B cell (primary cell): ENCODE results near the gene PSMD11. TPM values are rescaled to one million over a fixed set of nuclear protein-coding genes. Genes with fewer than 3 reads are reported as not detected.
A peak's percentile ranks its signal among the peaks of the same experiment; 100 is the strongest.

Experiments
- ATAC-seq: fragments of 200-7000 bp; cut with Tn5 transposase; one replicate; pipeline ENCODE4 v1.10.0; 2021; ENCODE audit warnings: low read depth, mild to moderate bottlenecking, moderate number of reproducible peaks, moderate library complexity
- CTCF ChIA-PET: fragments of 350-600 bp; sonication (Branson Sonifier 250); formaldehyde crosslinking; loops from one replicate; lab custom pipeline; 2021; ENCODE audit warnings: antibody characterized with exemption, inconsistent platforms; lab: Charles Lee
- POLR2A ChIA-PET: fragments of 350-600 bp; sonication (Branson Sonifier 250); formaldehyde crosslinking; loops from one replicate; lab custom pipeline; 2021; ENCODE audit warnings: antibody characterized with exemption; lab: Charles Lee
- DNase-seq: peaks from one replicate; pipeline ENCODE4 v3.0.0; 2013
- H2AFZ ChIP-seq: 2 replicates; pipeline ENCODE4 v1.6.1; 2012; ENCODE audit warnings: mild to moderate bottlenecking, low read depth, low read length; ENCODE audit not compliant: insufficient read depth, poor library complexity, severe bottlenecking
- H3K27ac ChIP-seq, 2 donors: 1 replicate in 1 of 2; 2 replicates in 1 of 2; pipeline ENCODE4 v1.5.1; 2012 to 2013; ENCODE audit warnings: low read length in 2 of 2, mild to moderate bottlenecking in 2 of 2, moderate library complexity in 1 of 2
- H3K27me3 ChIP-seq, 4 experiments: fragments of 200-600 bp in 1 of 4; sonication (generic) in 1 of 4; replicated peaks in 1 of 4; 1 replicate in 2 of 4; 2 replicates in 2 of 4; pipeline versions ENCODE4 v1.6.1 to v1.7.0; 2013 to 2016; ENCODE audit warnings: low read length in 3 of 4, mild to moderate bottlenecking in 2 of 4, mixed read lengths in 1 of 4, moderate library complexity in 1 of 4; ENCODE audit not compliant: insufficient read depth in 4 of 4, control insufficient read depth in 3 of 4; ENCODE audit errors: control extremely low read depth in 1 of 4
- H3K36me3 ChIP-seq, 2 experiments: replicated peaks in 1 of 2; 1 replicate in 1 of 2; 2 replicates in 1 of 2; pipeline versions ENCODE4 v1.6.1 to v1.7.1; 2013; ENCODE audit warnings: low read length in 1 of 2; ENCODE audit not compliant: insufficient read depth in 2 of 2, control insufficient read depth in 1 of 2; ENCODE audit errors: control extremely low read depth in 1 of 2, extremely low read depth in 1 of 2
- H3K4me1 ChIP-seq, 2 donors: fragments of 200-600 bp in 1 of 2; sonication (generic) in 1 of 2; 1 replicate in 1 of 2; 2 replicates in 1 of 2; pipeline versions ENCODE4 v1.5.1 to v1.6.1; 2013 to 2017; ENCODE audit warnings: low read length in 2 of 2; ENCODE audit not compliant: control insufficient read depth in 2 of 2, insufficient read depth in 2 of 2
- H3K4me2 ChIP-seq: replicated peaks from 2 replicates; pipeline ENCODE3; 2012; ENCODE audit warnings: mild to moderate bottlenecking, low read depth, low read length; ENCODE audit not compliant: poor library complexity, severe bottlenecking
- H3K4me3 ChIP-seq, 5 experiments: fragments of 200-600 bp in 1 of 5; sonication (generic) in 1 of 5; 1 replicate in 3 of 5; 2 replicates in 2 of 5; pipeline versions ENCODE4 v1.5.1 to v1.7.0; 2011 to 2016; ENCODE audit warnings: low read length in 4 of 5, mild to moderate bottlenecking in 4 of 5, low read depth in 2 of 5, control low read depth in 1 of 5, moderate library complexity in 1 of 5; ENCODE audit not compliant: insufficient read depth in 1 of 5; ENCODE audit errors: control extremely low read depth in 1 of 5, extremely low read depth in 1 of 5
- H3K79me2 ChIP-seq: fragments of 200-600 bp; sonication (generic); one replicate; pipeline ENCODE4 v1.6.0; 2016; ENCODE audit warnings: low read length; ENCODE audit not compliant: control insufficient read depth, insufficient read depth
- H3K9ac ChIP-seq: fragments of 200-600 bp; sonication (generic); 2 replicates; pipeline ENCODE4 v1.6.1; 2017; ENCODE audit warnings: mild to moderate bottlenecking, low read length, moderate library complexity
- H3K9me3 ChIP-seq, 3 donors: one replicate each; pipeline versions ENCODE4 v1.6.1 to v1.7.1; 2013; ENCODE audit warnings: low read length in 2 of 3; ENCODE audit not compliant: control insufficient read depth in 2 of 3, insufficient read depth in 1 of 3; ENCODE audit errors: control extremely low read depth in 1 of 3
- H4K20me1 ChIP-seq: 2 replicates; pipeline ENCODE4 v1.6.0; 2012; ENCODE audit warnings: mild to moderate bottlenecking, low read length; ENCODE audit not compliant: insufficient read depth, control insufficient read depth, poor library complexity, severe bottlenecking
- H3K27ac Mint-ChIP-seq: one replicate; pipeline ENCODE4 v1.8.0; 2021; ENCODE audit warnings: mixed read lengths
- H3K27me3 Mint-ChIP-seq: one replicate; pipeline ENCODE4 v1.8.0; 2021; ENCODE audit warnings: mixed read lengths
- H3K4me1 Mint-ChIP-seq: one replicate; pipeline ENCODE4 v1.8.0; 2021; ENCODE audit warnings: mixed read lengths
- H3K4me3 Mint-ChIP-seq: one replicate; pipeline ENCODE4 v1.8.0; 2021; ENCODE audit warnings: mixed read lengths
- H3K9me3 Mint-ChIP-seq: one replicate; pipeline ENCODE4 v1.8.0; 2022; ENCODE audit warnings: mixed read lengths; ENCODE audit not compliant: insufficient read depth
- CTCF ChIP-seq: fragments of 200-600 bp; IDR thresholded peaks from one replicate; pipeline ENCODE4 v1.8.0; 2022; ENCODE audit warnings: antibody characterized with exemption, mild to moderate bottlenecking
- EZH2 ChIP-seq: IDR thresholded peaks from 2 replicates; pipeline ENCODE4 v1.6.1; 2012; ENCODE audit warnings: borderline replicate concordance, low read depth, mild to moderate bottlenecking, moderate library complexity, low read length; ENCODE audit not compliant: insufficient read depth, poor library complexity, severe bottlenecking
- WGBS: methylation state at CpG from one replicate; pipeline ENCODE4 v1.1.5; 2013; ENCODE audit warnings: missing lambda C conversion rate; ENCODE audit not compliant: insufficient coverage; 5-methylcytosine and 5-hydroxymethylcytosine counted together
- intact Hi-C: fragments of 100-400 bp; cut with micrococcal nuclease; formaldehyde crosslinking; loops from one replicate; pipeline ENCODE4 v1.10.0; 2022
- polyA plus RNA-seq: library from polyadenylated mRNA; depleted of rRNA; stranded (reverse); fragments of >200 nt; gene quantifications from 2 replicates; pipeline ENCODE4 v1.2.3, GENCODE V29; 2012
- total RNA-seq, 2 donors: library from RNA; stranded (reverse); fragments of 120-200 nt in 1 of 2; gene quantifications; 1 replicate in 1 of 2; 2 replicates in 1 of 2; pipeline versions ENCODE4 v1.2.3 to v1.2.4, GENCODE V29; 2013 to 2022

PSMD11 gene
- total and polyA plus RNA-seq, 2 donors (not counting 1 experiment from before 2014, with no cell fraction given) = 23.8 to 73.4 TPM

- WGBS = 92% methylated on average over 4 of the region's 7 CpGs
- no peaks in the 10 kb centered on the region for H3K27me3 ChIP-seq
- H3K27ac ChIP-seq = no peak overlapping the region
- no peak overlapping the region for H2AFZ ChIP-seq
- peaks cover 0 to 2% (median 0%) of the 10 kb centered on the region in 3 donors for H3K9me3 ChIP-seq
- Mint-ChIP-seq H3K4me3 (peak overlapping the region; percentile 88), H3K27me3 (no peaks in the 10 kb centered on the region), H3K4me1 (peaks cover 77% of the 10 kb centered on the region), H3K27ac (no peak overlapping the region), H3K9me3 (no peaks in the 10 kb centered on the region)
- intact Hi-C loops = no loop called here
- ATAC-seq = no peak
- CTCF ChIA-PET = interaction anchor here (1.1 to 1.6 kb wide), 5 partner anchors 13 to 31 kb away, joined by 4 to 8 read pairs (median 4); partner anchors contain the start of gene CDK5R1
- H3K9ac ChIP-seq = no peak overlapping the region
- H4K20me1 ChIP-seq = no peaks in the 10 kb centered on the region
- no peak for DNase-seq
- H3K4me2 ChIP-seq = peak overlapping the region; percentile 23
- H3K36me3 ChIP-seq = no peaks in the 10 kb centered on the region
- no peak for TF ChIP-seq EZH2
- no peak for TF ChIP-seq CTCF
- H3K4me1 ChIP-seq = peaks cover 75 to 81% of the 10 kb centered on the region in 2 donors
- no peak overlapping the region for H3K4me3 ChIP-seq
- no peaks in the 10 kb centered on the region for H3K79me2 ChIP-seq
- POLR2A ChIA-PET = interaction anchor here (1.2 kb wide), 1 partner anchor 14 kb away, joined by 3 read pairs; no protein-coding TSS in a partner anchor
These were observed 73.7 kb downstream of the PSMD11 start for GRCh38 chr17:32517982-32518381.

- Histone ChIP-seq H3K9me3 (peaks cover 0 to 4% (median 0%) of the 10 kb centered on the region in 3 donors), H3K4me1 (peaks cover 83 to 89% of the 10 kb centered on the region in 2 donors), H3K4me2 (peak overlapping the region; percentile 89), H3K4me3 (peak overlapping the region in 4 of 5 experiments; percentile 33 to 68 (median 53)), H2AFZ (peak overlapping the region; percentile 70), H3K79me2 (no peaks in the 10 kb centered on the region), H3K36me3 (no peaks in the 10 kb centered on the region), H3K27ac (peak overlapping the region in 1 of 2 donors; percentile 79), H3K27me3 (no peaks in the 10 kb centered on the region), H3K9ac (peak overlapping the region; percentile 62), H4K20me1 (no peaks in the 10 kb centered on the region)
- WGBS = 29% methylated on average over 26 of the region's 31 CpGs
- no peaks in the 10 kb centered on the region for H3K27me3 Mint-ChIP-seq
- H3K9me3 Mint-ChIP-seq = no peaks in the 10 kb centered on the region
- H3K4me1 Mint-ChIP-seq = peaks cover 80% of the 10 kb centered on the region
- peak overlapping the region; percentile 88 for H3K4me3 Mint-ChIP-seq
- intact Hi-C loops = no loop called here
- ATAC-seq (no peak), DNase-seq (no peak)
- TF ChIP-seq CTCF (no peak), EZH2 (no peak)
- peak overlapping the region; percentile 65 for H3K27ac Mint-ChIP-seq
- CTCF ChIA-PET = interaction anchor here (1.1 to 1.6 kb wide), 3 partner anchors 15 to 35 kb away, joined by 4 to 8 read pairs (median 5); partner anchors contain the start of gene CDK5R1
- POLR2A ChIA-PET = interaction anchor here (0.6 kb wide), 1 partner anchor 30 kb away, joined by 5 read pairs; no protein-coding TSS in a partner anchor
These were observed 74.4 kb downstream of the PSMD11 start for GRCh38 chr17:32518646-32519227.
